A549 (cell line): ENCODE measurements around the gene CUL4A. TPM values are rescaled to one million over a fixed set of nuclear protein-coding genes. Genes with fewer than 3 reads are reported as not detected.

ENCODE experiments used
- ATAC-seq, 2 experiments: fragments of 200-7000 bp in 1 of 2; fragments of >200 bp in 1 of 2; cut with Nextera tagmentation in 1 of 2; cut with Tn5 transposase in 1 of 2; 3 replicates each; pipeline versions ENCODE4 v1.8.0 to v1.9.1; 2018 to 2020; ENCODE audit warnings: mild to moderate bottlenecking in 1 of 2, moderate library complexity in 1 of 2
- CTCF ChIA-PET: fragments of 300-600 bp; sonication (Branson Sonifier 250); formaldehyde crosslinking; extraction: SDS; loops from one replicate; lab custom pipeline; 2021; ENCODE audit warnings: antibody characterized with exemption, inconsistent platforms; lab: Yijun Ruan, JAX
- POLR2A ChIA-PET: fragments of 350-600 bp; formaldehyde crosslinking; extraction: SDS; loops from one replicate; lab custom pipeline; 2021; ENCODE audit warnings: antibody characterized with exemption, inconsistent platforms; lab: Yijun Ruan, JAX
- DNase-seq, 2 experiments: peaks; one replicate each; pipeline versions ENCODE4 v3.0.0 to v3.0.0-alpha.2; 2011 to 2016; ENCODE audit warnings: low read depth in 1 of 2, low spot score in 1 of 2
- FAIRE-seq: peaks from 2 replicates; lab custom pipeline; 2011; peaks lifted over from hg19 to GRCh38; lab: Jason Lieb, UNC
- H3K27ac ChIP-seq, 2 experiments: fragments of >200 bp; sonication (Bioruptor Twin); formaldehyde crosslinking; 3 replicates each; pipeline ENCODE4 v1.5.1; 2016 to 2017
- H3K4me1 ChIP-seq: fragments of >200 bp; sonication (Bioruptor Twin); formaldehyde crosslinking; 3 replicates; pipeline ENCODE4 v1.6.1; 2016
- H3K4me2 ChIP-seq: fragments of >200 bp; sonication (Bioruptor Twin); formaldehyde crosslinking; 3 replicates; pipeline ENCODE4 v1.6.1; 2016
- H3K4me3 ChIP-seq: fragments of >200 bp; sonication (Bioruptor Twin); formaldehyde crosslinking; 3 replicates; pipeline ENCODE4 v1.5.1; 2016
- H3K9me3 ChIP-seq: fragments of >200 bp; sonication (Bioruptor Twin); formaldehyde crosslinking; 3 replicates; pipeline ENCODE4 v1.6.1; 2016
- ATOH8 ChIP-seq: fragments of 250-450 bp; sonication (Bioruptor Pico); IDR thresholded peaks from 2 replicates; pipeline ENCODE4 v1.5.0; 2020; ENCODE audit warnings: low read depth, mild to moderate bottlenecking, moderate library complexity
- CEBPB ChIP-seq, 2 experiments: fragments of >200 bp in 1 of 2; sonication (Bioruptor Twin) in 1 of 2; formaldehyde crosslinking in 1 of 2; IDR thresholded peaks; 2 replicates each; pipeline ENCODE4 v1.6.1; 2012 to 2016
- CHD2 ChIP-seq: fragments of 150-350 bp; IDR thresholded peaks from 2 replicates; pipeline ENCODE4 v1.6.1; 2014; ENCODE audit warnings: low read length; ENCODE audit not compliant: partially characterized antibody
- EHMT2 ChIP-seq: fragments of 200-600 bp; sonication (generic); IDR thresholded peaks from 2 replicates; pipeline ENCODE4 v1.6.1; 2016; ENCODE audit warnings: antibody characterized with exemption, low read depth, mild to moderate bottlenecking, moderate library complexity
- ESRRA ChIP-seq: fragments of 150-350 bp; IDR thresholded peaks from 2 replicates; pipeline ENCODE4 v1.6.1; 2014; ENCODE audit warnings: mild to moderate bottlenecking, low read length, borderline replicate concordance
- FOSL2 ChIP-seq, 2 experiments: fragments of 450-650 bp in 1 of 2; fragments of >200 bp in 1 of 2; sonication (Bioruptor Twin) in 1 of 2; formaldehyde crosslinking; IDR thresholded peaks; 2 replicates each; pipeline versions ENCODE4 v1.5.0 to v1.6.1; 2016 to 2020; ENCODE audit warnings: mild to moderate bottlenecking in 1 of 2, moderate library complexity in 1 of 2
- GATA3 ChIP-seq: IDR thresholded peaks from 2 replicates; pipeline ENCODE4 v1.6.1; 2012; ENCODE audit warnings: borderline replicate concordance
- HES2 ChIP-seq: fragments of >200 bp; sonication (Bioruptor Twin); formaldehyde crosslinking; IDR thresholded peaks from 2 replicates; pipeline ENCODE4 v1.6.1; 2016
- HOXA7 ChIP-seq: fragments of 250-450 bp; sonication (Bioruptor Pico); IDR thresholded peaks from 2 replicates; pipeline ENCODE4 v1.5.0; 2020; ENCODE audit warnings: mild to moderate bottlenecking, moderate library complexity
- HOXB13 ChIP-seq: fragments of 250-450 bp; sonication (Bioruptor Pico); IDR thresholded peaks from 2 replicates; pipeline ENCODE4 v1.5.0; 2020; ENCODE audit warnings: low read depth, mild to moderate bottlenecking, moderate library complexity
- JUNB ChIP-seq: fragments of >200 bp; sonication (Bioruptor Twin); formaldehyde crosslinking; IDR thresholded peaks from 2 replicates; pipeline ENCODE4 v1.6.1; 2016
- KDM1A ChIP-seq: fragments of 200-600 bp; sonication (generic); IDR thresholded peaks from 2 replicates; pipeline ENCODE4 v1.6.1; 2016; ENCODE audit warnings: low read depth, mild to moderate bottlenecking
- MAX ChIP-seq: IDR thresholded peaks from 2 replicates; pipeline ENCODE4 v1.6.1; 2012
- MYC ChIP-seq: IDR thresholded peaks from 2 replicates; pipeline ENCODE4 v1.6.1; 2012; ENCODE audit warnings: mild to moderate bottlenecking, inconsistent platforms, low read length, improper control_type of control experiment, borderline replicate concordance
- PBX3 ChIP-seq: IDR thresholded peaks from 2 replicates; pipeline ENCODE4 v1.6.1; 2012
- PHF8 ChIP-seq: fragments of 200-600 bp; sonication (generic); IDR thresholded peaks from 2 replicates; pipeline ENCODE4 v1.6.1; 2016; ENCODE audit warnings: low read depth, mild to moderate bottlenecking, antibody characterized with exemption, moderate library complexity, borderline replicate concordance
- RARB ChIP-seq: fragments of 250-450 bp; sonication (Bioruptor Pico); IDR thresholded peaks from 2 replicates; pipeline ENCODE4 v1.8.0; 2021; ENCODE audit warnings: mild to moderate bottlenecking, moderate library complexity
- RFX5 ChIP-seq: fragments of 450-650 bp; IDR thresholded peaks from 2 replicates; pipeline ENCODE4 v1.7.1; 2014; ENCODE audit warnings: antibody characterized with exemption, mild to moderate bottlenecking, moderate library complexity
- RNF2 ChIP-seq: fragments of 200-600 bp; sonication (generic); IDR thresholded peaks from 2 replicates; pipeline ENCODE4 v1.6.1; 2016; ENCODE audit warnings: low read depth, mild to moderate bottlenecking, antibody characterized with exemption, moderate library complexity, borderline replicate concordance
- TFCP2L1 ChIP-seq: fragments of 250-450 bp; sonication (Bioruptor Pico); IDR thresholded peaks from 2 replicates; pipeline ENCODE4 v1.5.0; 2021; ENCODE audit warnings: mild to moderate bottlenecking
- TP53 ChIP-seq: fragments of 250-450 bp; sonication (Bioruptor Pico); IDR thresholded peaks from 2 replicates; pipeline ENCODE4 v1.5.0; 2021; ENCODE audit warnings: mild to moderate bottlenecking, moderate library complexity
- USF2 ChIP-seq: fragments of 450-650 bp; IDR thresholded peaks from 2 replicates; pipeline ENCODE4 v1.6.1; 2014; ENCODE audit warnings: antibody characterized with exemption
- ZC3H11A ChIP-seq: fragments of 450-650 bp; IDR thresholded peaks from 2 replicates; pipeline ENCODE4 v1.6.1; 2014; ENCODE audit warnings: antibody characterized with exemption, mild to moderate bottlenecking
- ZFP36 ChIP-seq: fragments of 450-650 bp; IDR thresholded peaks from 2 replicates; pipeline ENCODE4 v1.6.1; 2014; ENCODE audit warnings: borderline replicate concordance; ENCODE audit not compliant: partially characterized antibody
- WGBS: methylation state at CpG from one replicate; pipeline ENCODE4 v1.1.6; 2017; ENCODE audit errors: missing lambda C conversion rate; 5-methylcytosine and 5-hydroxymethylcytosine counted together
- polyA plus RNA-seq, 4 experiments: library from polyadenylated mRNA; depleted of rRNA in 3 of 4; stranded (reverse); fragments of >200 nt; fragmentation: RNase III in 1 of 4; extraction: RNeasy Plus Mini Kit Qiagen cat#74134 plus additional on column Dnase treatment in 1 of 4; gene quantifications; 2 replicates in 3 of 4; 3 replicates in 1 of 4; pipeline ENCODE4 v1.2.3, GENCODE V29; 2011 to 2017

CUL4A gene
- polyA plus RNA-seq, 2 of the 4 experiments (the other 2 are of a cell fraction), result 49.6 to 55.4 TPM

- TF ChIP-seq USF2, result no peak
- TF ChIP-seq GATA3, result no peak
- no peak for TF ChIP-seq TP53 (CRISPR knock-in tag)
- TF ChIP-seq TFCP2L1 (CRISPR knock-in tag), result no peak
- no peak for TF ChIP-seq RFX5
- no peak for TF ChIP-seq CHD2
- TF ChIP-seq PBX3, result no peak
- TF ChIP-seq EHMT2, result no peak
Measured at GRCh38 chr13:113162783-113163685, 46.4 kb upstream of the CUL4A start (continued).

GRCh38 chr13:113164492-113164891 is 44.9 kb upstream of the CUL4A start:
- ChIA-PET POLR2A (no interaction called here), CTCF (no interaction called here)
- no peak for FAIRE-seq
- no peaks in the 10 kb centered on the region for H3K4me1 ChIP-seq
- WGBS, result 97% methylated on average over 12 of the region's 12 CpGs
- H3K9me3 ChIP-seq, result no peaks in the 10 kb centered on the region
- no peak for TF ChIP-seq GATA3
- TF ChIP-seq HOXA7 (CRISPR knock-in tag), result no peak
- TF ChIP-seq CEBPB (IDR thresholded peaks at IDR 0.05), result no peak
- TF ChIP-seq HES2, result no peak
- no peak for TF ChIP-seq PHF8
- TF ChIP-seq PBX3, result no peak
- TF ChIP-seq ZFP36, result no peak
- no peak for TF ChIP-seq MYC
- no peak for TF ChIP-seq HOXB13
- TF ChIP-seq JUNB, result no peak
- no peak for TF ChIP-seq ATOH8 (CRISPR knock-in tag)
- TF ChIP-seq EHMT2, result no peak
- TF ChIP-seq RARB, result no peak
- TF ChIP-seq RNF2, result no peak
- no peak for TF ChIP-seq ZC3H11A
- TF ChIP-seq FOSL2 (IDR thresholded peaks at IDR 0.05), result no peak
- TF ChIP-seq FOSL2 (CRISPR knock-in tag; IDR thresholded peaks at IDR 0.05), result no peak
- TF ChIP-seq ESRRA, result no peak
- TF ChIP-seq MAX, result no peak
- TF ChIP-seq KDM1A, result no peak
- ATAC-seq, result no peak
- no peak overlapping the region for H3K27ac ChIP-seq
- H3K4me3 ChIP-seq, result no peak overlapping the region
- no peak overlapping the region for H3K4me2 ChIP-seq
- no peak for DNase-seq
